NCI-H774 (cell line): Measurements from ENCODE around the gene PIGQ.

ENCODE experiments used
- DNase-seq: peaks from one replicate; lab custom pipeline; 2025; lab: John Stamatoyannopoulos, UW

PIGQ gene

GRCh38 chr16:567373-568256 is 2.2 kb upstream of the PIGQ start:
- no peak for DNase-seq

- DNase-seq: no peak
These were observed 1.1 kb upstream of the PIGQ start for GRCh38 chr16:568401-569258.

- DNase-seq: no peak
These were observed 3.3 kb downstream of the PIGQ start for GRCh38 chr16:572865-573650.

- DNase-seq: no peak
These were observed 4.4 kb downstream of the PIGQ start for GRCh38 chr16:574021-574760.

- no peak for DNase-seq
These were observed 5.8 kb downstream of the PIGQ start for GRCh38 chr16:575354-576196.

GRCh38 chr16:576197-576822 is 6.5 kb downstream of the PIGQ start:
- no peak for DNase-seq

- DNase-seq: no peak
These were observed 7.0 kb downstream of the PIGQ start for GRCh38 chr16:576823-577201.

GRCh38 chr16:577796-578195 is 8.0 kb downstream of the PIGQ start:
- DNase-seq: no peak

GRCh38 chr16:578232-578869 is 8.6 kb downstream of the PIGQ start:
- no peak for DNase-seq

- no peak for DNase-seq
These were observed 9.2 kb downstream of the PIGQ start for GRCh38 chr16:578870-579405.

- no peak for DNase-seq
These were observed 10.6 kb downstream of the PIGQ start for GRCh38 chr16:580141-580945.

- DNase-seq: no peak
These were observed 11.3 kb downstream of the PIGQ start for GRCh38 chr16:580946-581498.

GRCh38 chr16:582218-582613 is 12.4 kb downstream of the PIGQ start:
- DNase-seq: no peak

- no peak for DNase-seq
These were observed 13.0 kb downstream of the PIGQ start for GRCh38 chr16:582614-583331.

- no peak for DNase-seq
These were observed 13.7 kb downstream of the PIGQ start for GRCh38 chr16:583470-583814.

- no peak for DNase-seq
These were observed 14.2 kb downstream of the PIGQ start for GRCh38 chr16:583815-584591.

- DNase-seq: no peak
These were observed 15.6 kb downstream of the PIGQ start for GRCh38 chr16:585351-585750.
